ENCODE data around the gene ANKRD13A.

ANKRD13A gene

GRCh38 chr12:110088936-110089335, 89.7 kb downstream of the ANKRD13A start:
- no peak for DNase-seq

Measured in islet precursor cell (in vitro differentiated cells).